ENCODE results near the gene PCNX4. TPM values are rescaled to one million over a fixed set of nuclear protein-coding genes. Genes with fewer than 3 reads are reported as not detected.
A peak's percentile ranks its signal among the peaks of the same experiment; 100 is the strongest.

Gene PCNX4
- polyA plus RNA-seq, 1 donor, result 49.2 TPM

- DNase-seq, result peak; percentile 32
These were observed 10.7 kb downstream of the PCNX4 start for GRCh38 chr14:60102389-60102788.

- DNase-seq, result no peak
These were observed 14.6 kb downstream of the PCNX4 start for GRCh38 chr14:60106339-60106738.

GRCh38 chr14:60107477-60107876 is 15.8 kb downstream of the PCNX4 start:
- DNase-seq, result no peak

- DNase-seq, result no peak
These were observed 20.0 kb downstream of the PCNX4 start for GRCh38 chr14:60111732-60112131.

- no peak for DNase-seq
These were observed 23.2 kb downstream of the PCNX4 start for GRCh38 chr14:60114881-60115280.

- no peak for DNase-seq
These were observed 24.5 kb downstream of the PCNX4 start for GRCh38 chr14:60116181-60116580.

- DNase-seq, result no peak
These were observed 34.2 kb downstream of the PCNX4 start for GRCh38 chr14:60125918-60126317.

GRCh38 chr14:60133487-60133886 is 41.8 kb downstream of the PCNX4 start:
- DNase-seq, result no peak

- no peak for DNase-seq
These were observed 43.0 kb downstream of the PCNX4 start for GRCh38 chr14:60134702-60135101.

- DNase-seq, result peak; percentile 31
These were observed 60.0 kb downstream of the PCNX4 start for GRCh38 chr14:60151715-60152114.

GRCh38 chr14:60153991-60154390 is 62.3 kb downstream of the PCNX4 start:
- DNase-seq, result no peak

- no peak for DNase-seq
These were observed 62.9 kb downstream of the PCNX4 start for GRCh38 chr14:60154671-60155070.

- no peak for DNase-seq
These were observed 68.7 kb downstream of the PCNX4 start for GRCh38 chr14:60160422-60160821.

- no peak for DNase-seq
These were observed 69.7 kb downstream of the PCNX4 start for GRCh38 chr14:60161196-60162107.

- DNase-seq, result no peak
These were observed 72.0 kb downstream of the PCNX4 start for GRCh38 chr14:60163693-60164092.

GRCh38 chr14:60164404-60164711 is 72.6 kb downstream of the PCNX4 start:
- no peak for DNase-seq

GRCh38 chr14:60164712-60165546 is 73.2 kb downstream of the PCNX4 start, which contains the start of gene DHRS7:
Gene DHRS7 (minus strand): TSS chr14:60165398. CDS start chr14:60165309, 89 bp downstream.
- DNase-seq, result peak; percentile 89

GRCh38 chr14:60165547-60165876 is 73.8 kb downstream of the PCNX4 start:
- DNase-seq, result no peak

- DNase-seq, result no peak
These were observed 74.4 kb downstream of the PCNX4 start for GRCh38 chr14:60166142-60166541.

GRCh38 chr14:60169722-60170121 is 78.0 kb downstream of the PCNX4 start:
- DNase-seq, result no peak

GRCh38 chr14:60170948-60171347 is 79.2 kb downstream of the PCNX4 start:
- DNase-seq, result no peak

GRCh38 chr14:60171690-60172089 is 80.0 kb downstream of the PCNX4 start:
- DNase-seq, result no peak

- no peak for DNase-seq
These were observed 82.9 kb downstream of the PCNX4 start for GRCh38 chr14:60174352-60175254.

All from hindlimb muscle (tissue), 1 donor.